GM10266 (cell line): ENCODE results near the gene USP40.

Source experiments
- DNase-seq: peaks from one replicate; pipeline ENCODE4 v3.0.0; 2012; ENCODE audit errors: extremely low spot score
- CTCF ChIP-seq: IDR thresholded peaks from 2 replicates; pipeline ENCODE4 v1.5.1; 2012; ENCODE audit warnings: mild to moderate bottlenecking, low read depth; ENCODE audit not compliant: control insufficient read depth, insufficient read depth; ENCODE audit errors: missing control alignments

USP40 gene

DNA sequence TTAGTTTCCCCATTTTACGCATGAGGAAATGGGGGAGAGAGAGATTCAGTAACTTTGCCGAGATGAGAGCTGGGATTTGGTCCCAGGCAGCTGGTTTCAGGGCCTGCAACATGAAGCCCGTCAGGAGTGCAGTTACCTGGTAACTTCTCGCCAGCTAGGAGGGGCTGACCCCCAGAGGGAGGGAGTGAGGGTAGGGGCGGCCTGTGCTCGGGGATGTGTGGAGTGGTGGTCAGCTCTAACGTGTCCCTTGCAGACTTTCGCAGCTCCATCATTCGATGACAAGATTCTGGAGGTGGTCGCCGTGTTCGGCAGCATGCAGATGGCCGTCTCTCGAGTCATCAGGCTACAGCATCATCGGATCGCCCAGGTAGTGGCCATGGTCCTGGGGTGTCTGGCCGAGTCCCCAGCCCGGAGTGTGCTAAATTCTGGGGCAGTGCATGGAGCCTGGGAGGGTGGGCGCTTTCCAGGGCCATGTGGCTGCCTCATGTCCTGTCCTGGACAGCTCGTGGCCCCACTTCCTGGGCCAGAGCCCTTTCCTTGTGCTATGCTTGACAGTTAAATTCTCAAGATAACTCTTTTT lies 108.5 kb downstream of the USP40 start:
- no peak for TF ChIP-seq CTCF
- DNase-seq = no peak

DNA sequence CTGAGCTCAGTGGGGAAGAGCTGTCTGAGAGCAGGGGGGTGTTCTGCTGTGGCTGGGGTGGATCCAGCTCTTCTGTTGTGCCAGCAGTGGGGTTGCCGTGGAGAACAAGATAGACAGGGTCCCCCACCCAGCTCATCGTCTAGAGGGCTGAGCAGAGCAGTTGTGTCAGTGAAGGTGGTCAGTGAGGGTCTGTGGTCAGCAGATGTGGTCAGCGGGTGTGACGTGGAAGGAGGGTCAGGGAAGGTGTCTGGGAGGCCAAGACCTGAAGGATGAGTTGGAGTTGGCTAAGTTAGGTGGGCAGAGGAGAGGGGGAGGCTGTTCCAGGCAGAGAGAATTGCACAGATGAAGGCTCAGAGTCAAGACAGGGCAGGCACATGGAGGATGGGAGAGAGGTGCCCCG lies 109.2 kb downstream of the USP40 start:
- TF ChIP-seq CTCF = no peak
- no peak for DNase-seq

DNA sequence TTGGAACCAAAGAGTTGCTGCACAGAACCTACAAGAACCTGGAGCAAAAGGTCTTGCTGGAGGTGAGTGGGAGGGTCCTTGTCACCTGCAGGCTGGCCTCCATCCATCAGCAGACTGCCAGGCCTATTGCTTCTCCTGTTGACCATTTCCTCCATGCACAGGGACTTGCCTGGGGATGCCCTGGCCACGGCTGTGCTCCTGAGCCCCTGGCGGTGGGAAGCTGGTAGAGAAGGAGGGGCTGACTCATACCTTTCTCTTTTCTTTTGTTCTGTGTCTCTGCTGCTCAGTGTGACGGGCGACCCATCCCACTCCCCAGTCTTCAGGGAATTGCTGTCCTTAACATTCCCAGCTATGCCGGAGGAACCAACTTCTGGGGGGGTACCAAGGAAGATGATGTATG lies 109.6 kb downstream of the USP40 start:
- DNase-seq = no peak
- no peak for TF ChIP-seq CTCF

- TF ChIP-seq CTCF = no peak
- DNase-seq = no peak
These were observed 110.5 kb downstream of the USP40 start for GRCh38 chr2:233456111-233456510.

DNA sequence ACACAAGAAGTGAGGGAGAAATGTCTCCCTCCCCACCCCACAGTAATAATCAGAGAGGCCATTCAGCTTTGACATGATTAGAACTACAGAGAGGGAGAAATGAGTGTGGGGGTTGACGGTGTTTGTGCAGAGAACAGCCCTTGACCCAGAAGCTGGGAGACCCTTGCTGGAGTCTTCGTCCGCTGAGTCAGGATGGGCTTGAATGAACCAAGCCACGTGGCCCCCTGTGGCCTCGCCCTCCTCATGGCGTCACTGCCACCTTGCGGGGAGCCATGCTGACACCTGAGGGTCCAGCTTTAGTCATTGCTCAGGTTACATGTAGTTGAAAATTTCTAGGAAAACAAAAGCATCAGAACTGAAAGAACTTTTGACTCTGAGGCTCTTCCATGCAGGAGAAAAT lies 111.1 kb downstream of the USP40 start:
- TF ChIP-seq CTCF = no peak
- no peak for DNase-seq

DNA sequence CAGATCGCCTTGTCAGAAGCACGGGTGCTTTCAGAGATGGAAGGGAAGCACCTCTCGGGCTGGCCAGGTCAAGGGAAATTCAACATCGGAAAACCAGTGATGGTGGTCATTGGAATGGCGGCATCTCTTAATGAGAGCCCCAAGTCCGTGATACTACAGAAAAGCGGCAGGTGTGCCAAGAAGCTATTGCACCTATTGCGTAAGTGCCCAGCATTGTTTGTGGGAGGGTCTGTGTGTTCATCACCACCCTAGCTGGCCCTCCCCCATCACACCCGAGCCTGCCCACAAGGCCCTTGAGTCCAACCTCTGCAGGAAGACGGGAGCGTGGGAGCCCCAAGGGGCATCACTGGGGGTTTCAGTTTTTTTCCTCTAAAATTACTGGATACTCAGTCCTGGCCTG lies 111.6 kb downstream of the USP40 start:
- TF ChIP-seq CTCF = no peak
- DNase-seq = no peak

DNA sequence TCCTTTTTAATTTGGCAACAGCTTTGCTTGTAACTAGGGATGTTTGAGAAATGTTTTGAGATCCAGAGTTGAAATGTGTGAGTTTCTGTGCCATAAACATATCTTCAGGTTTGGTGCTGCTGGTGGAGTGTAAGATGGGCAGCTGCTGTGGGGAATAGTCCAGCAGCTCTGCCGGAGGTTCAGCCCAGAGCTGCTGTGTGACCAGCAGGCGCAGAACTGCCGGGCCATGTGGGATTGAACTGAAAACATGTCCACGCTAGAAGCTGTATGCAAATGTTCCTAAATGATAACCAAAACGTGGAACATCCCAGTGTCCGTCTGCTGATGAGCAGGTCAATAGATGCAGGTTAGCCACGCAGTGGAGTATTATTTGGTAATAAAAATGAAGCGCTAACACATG lies 112.7 kb downstream of the USP40 start:
- no peak for TF ChIP-seq CTCF
- DNase-seq = no peak
